Activated CD8-positive, alpha-beta T cell treated with anti-CD3 and anti-CD28 coated beads for 36 hours (primary cell): ENCODE measurements around the gene CDS1. TPM values are rescaled to one million over a fixed set of nuclear protein-coding genes. Genes with fewer than 3 reads are reported as not detected.
"Not testable (repeated sequence)": the region's sequence is repeated elsewhere in the genome, so short reads cannot be mapped to it uniquely, and the experiment has no call there.

Source experiments
- ATAC-seq: fragments of 200-7000 bp; cut with Tn5 transposase; one replicate; pipeline ENCODE4 v1.10.0; 2021; ENCODE audit warnings: mild to moderate bottlenecking, moderate library complexity
- CTCF ChIA-PET: fragments of 350-600 bp; sonication (Branson Sonifier 250); formaldehyde crosslinking; loops from one replicate; lab custom pipeline; 2021; ENCODE audit warnings: antibody characterized with exemption; lab: Charles Lee
- POLR2A ChIA-PET: fragments of 350-600 bp; sonication (Branson Sonifier 250); formaldehyde crosslinking; loops from one replicate; lab custom pipeline; 2021; ENCODE audit warnings: antibody characterized with exemption; lab: Charles Lee
- DNase-seq: peaks from one replicate; pipeline ENCODE4 v3.0.0-alpha.2; 2020
- H3K27ac Mint-ChIP-seq: one replicate; pipeline ENCODE4 v1.8.0; 2021; ENCODE audit warnings: mild to moderate bottlenecking, mixed read lengths
- H3K27me3 Mint-ChIP-seq: one replicate; pipeline ENCODE4 v1.8.0; 2021; ENCODE audit warnings: mixed read lengths
- H3K36me3 Mint-ChIP-seq: one replicate; pipeline ENCODE4 v1.8.0; 2021; ENCODE audit warnings: low read depth, mixed read lengths
- H3K4me1 Mint-ChIP-seq: one replicate; pipeline ENCODE4 v1.8.0; 2021; ENCODE audit warnings: low read depth, mixed read lengths
- H3K4me3 Mint-ChIP-seq: one replicate; pipeline ENCODE4 v1.8.0; 2021; ENCODE audit warnings: mild to moderate bottlenecking, moderate library complexity, mixed read lengths
- H3K9me3 Mint-ChIP-seq: one replicate; pipeline ENCODE4 v1.8.0; 2021; ENCODE audit warnings: mixed read lengths
- CTCF ChIP-seq: fragments of 200-600 bp; IDR thresholded peaks from one replicate; pipeline ENCODE4 v1.8.0; 2022; ENCODE audit warnings: antibody characterized with exemption, mild to moderate bottlenecking
- intact Hi-C: fragments of 100-400 bp; cut with micrococcal nuclease; formaldehyde crosslinking; loops from one replicate; pipeline ENCODE4 v1.10.0; 2022
- total RNA-seq, 2 experiments: library from RNA; stranded (reverse); gene quantifications; one replicate each; pipeline ENCODE4 v1.2.3, GENCODE V29; 2021

CDS1 gene
- total RNA-seq, 2 experiments from 2014 or later: 0.07 to 0.25 TPM

GRCh38 chr4:84681486-84682274 lies 98.8 kb downstream of the CDS1 start:
- peaks cover 17% of the 10 kb centered on the region for H3K4me1 Mint-ChIP-seq
- no peaks in the 10 kb centered on the region for H3K27me3 Mint-ChIP-seq
- no peak for TF ChIP-seq CTCF
- DNase-seq: peak; percentile 34
- peak overlapping the region; percentile 21 for H3K27ac Mint-ChIP-seq
- H3K36me3 Mint-ChIP-seq: no peaks in the 10 kb centered on the region
- no peak overlapping the region for H3K4me3 Mint-ChIP-seq
- no peaks in the 10 kb centered on the region for H3K9me3 Mint-ChIP-seq
- ChIA-PET POLR2A (no interaction called here), CTCF (no interaction called here)
- intact Hi-C loops: no loop called here
- ATAC-seq: peak; percentile 80

GRCh38 chr4:84682661-84683060 lies 99.7 kb downstream of the CDS1 start:
- DNase-seq, H3K9me3 Mint-ChIP-seq, H3K27ac Mint-ChIP-seq, H3K27me3 Mint-ChIP-seq, ATAC-seq, CTCF ChIA-PET, intact Hi-C loops, H3K36me3 Mint-ChIP-seq, H3K4me3 Mint-ChIP-seq: not testable (repeated sequence)
- H3K4me1 Mint-ChIP-seq: peaks cover 17% of the 10 kb centered on the region
- POLR2A ChIA-PET: interaction anchor here (0.6 kb wide), 1 partner anchor 42 kb away, joined by 3 read pairs; no protein-coding TSS in a partner anchor

GRCh38 chr4:84683064-84683850 lies 100.3 kb downstream of the CDS1 start:
- POLR2A ChIA-PET: interaction anchor here (0.6 kb wide), 1 partner anchor 42 kb away, joined by 3 read pairs; no protein-coding TSS in a partner anchor
- ATAC-seq: no peak
- peaks cover 17% of the 10 kb centered on the region for H3K4me1 Mint-ChIP-seq
- no peak for DNase-seq
- no peak overlapping the region for H3K27ac Mint-ChIP-seq
- CTCF ChIA-PET: no interaction called here
- no peaks in the 10 kb centered on the region for H3K9me3 Mint-ChIP-seq
- no peaks in the 10 kb centered on the region for H3K27me3 Mint-ChIP-seq
- intact Hi-C loops: no loop called here
- H3K36me3 Mint-ChIP-seq: no peaks in the 10 kb centered on the region
- H3K4me3 Mint-ChIP-seq: no peak overlapping the region
- no peak for TF ChIP-seq CTCF

GRCh38 chr4:84684361-84684760 lies 101.4 kb downstream of the CDS1 start:
- Mint-ChIP-seq H3K4me1 (peaks cover 17% of the 10 kb centered on the region), H3K36me3 (no peaks in the 10 kb centered on the region), H3K9me3 (no peaks in the 10 kb centered on the region), H3K27me3 (no peaks in the 10 kb centered on the region), H3K27ac (no peak overlapping the region), H3K4me3 (no peak overlapping the region)
- POLR2A ChIA-PET: no interaction called here
- TF ChIP-seq CTCF: no peak
- DNase-seq: no peak
- intact Hi-C loops: no loop called here
- ATAC-seq: no peak
- CTCF ChIA-PET: interaction anchor here (0.7 kb wide), 1 partner anchor 768 kb away, joined by 3 read pairs; no protein-coding TSS in a partner anchor

- Mint-ChIP-seq H3K4me1 (peaks cover 17% of the 10 kb centered on the region), H3K4me3 (no peak overlapping the region), H3K9me3 (no peaks in the 10 kb centered on the region), H3K27me3 (no peaks in the 10 kb centered on the region), H3K36me3 (no peaks in the 10 kb centered on the region), H3K27ac (no peak overlapping the region)
- ChIA-PET CTCF (interaction anchor here (0.7 kb wide), 1 partner anchor 768 kb away, joined by 3 read pairs; no protein-coding TSS in a partner anchor), POLR2A (no interaction called here)
- ATAC-seq (no peak), DNase-seq (no peak)
- intact Hi-C loops: no loop called here
- TF ChIP-seq CTCF: no peak
Observed at GRCh38 chr4:84685105-84685504, 102.2 kb downstream of the CDS1 start.
